ENCODE results near the gene CHRNB4.

Gene CHRNB4

GRCh38 chr15:78617076-78617475 is 23.9 kb downstream of the CHRNB4 start:
- no peak for DNase-seq
- Histone ChIP-seq H4K8ac (ENCODE audit: low read depth, low read length) (no peak overlapping the region), H3K9me3 (ENCODE audit: insufficient read depth, low read depth, low read length) (peaks cover 2% of the 10 kb centered on the region), H2BK120ac (ENCODE audit: insufficient read depth, low read length, poor library complexity) (no peak overlapping the region), H3K4me1 (ENCODE audit: control insufficient read depth in 1 of 2, insufficient read depth in 2 of 2, low read length in 2 of 2) (peaks cover 0 to 10% of the 10 kb centered on the region in 2 experiments), H3K4ac (ENCODE audit: low read depth, low read length) (no peak overlapping the region), H4K12ac (ENCODE audit: low read depth, low read length) (no peak overlapping the region), H3K9ac (ENCODE audit: low read length) (no peak overlapping the region), H3K23ac (ENCODE audit: low read length) (no peak overlapping the region), H2BK5ac (ENCODE audit: low read depth, low read length, poor library complexity) (no peak overlapping the region), H3K4me2 (ENCODE audit: low read length) (no peak overlapping the region), H3K4me3 (ENCODE audit: low read depth, low read length) (no peak overlapping the region), H3K18ac (ENCODE audit: low read length) (no peak overlapping the region), H2AK5ac (ENCODE audit: low read length) (no peak overlapping the region), H2BK12ac (ENCODE audit: low read length) (no peak overlapping the region), H3K79me1 (ENCODE audit: low read length) (no peaks in the 10 kb centered on the region), H3K27me3 (ENCODE audit: insufficient read depth, low read length) (peaks cover 28% of the 10 kb centered on the region), H3K27ac (ENCODE audit: low read depth, low read length) (no peak overlapping the region), H4K91ac (ENCODE audit: low read depth, low read length) (no peak overlapping the region), H3K79me2 (ENCODE audit: control insufficient read depth, insufficient read depth, low read length, poor library complexity) (no peaks in the 10 kb centered on the region), H3K14ac (ENCODE audit: low read length) (no peak overlapping the region), H2AFZ (ENCODE audit: insufficient read depth, low read length, poor library complexity) (no peak overlapping the region), H3K36me3 (ENCODE audit: control insufficient read depth in 1 of 2, insufficient read depth in 2 of 2, low read length in 2 of 2) (no peaks in the 10 kb centered on the region)
- no CpG with 5 or more reads among the region's 7 CpGs for WGBS (ENCODE audit: extremely low coverage, insufficient coverage, insufficient read length)

GRCh38 chr15:78616506-78616905 is 24.5 kb downstream of the CHRNB4 start:
- no peak overlapping the region for H3K4ac ChIP-seq (ENCODE audit: low read depth, low read length)
- no peak for DNase-seq
- H3K9me3 ChIP-seq (ENCODE audit: insufficient read depth, low read depth, low read length), result peaks cover 2% of the 10 kb centered on the region
- H2AK5ac ChIP-seq (ENCODE audit: low read length), result no peak overlapping the region
- no peak overlapping the region for H2AFZ ChIP-seq (ENCODE audit: insufficient read depth, low read length, poor library complexity)
- H2BK12ac ChIP-seq (ENCODE audit: low read length), result no peak overlapping the region
- no peak overlapping the region for H3K23ac ChIP-seq (ENCODE audit: low read length)
- peaks cover 0 to 10% of the 10 kb centered on the region in 2 experiments for H3K4me1 ChIP-seq (ENCODE audit: control insufficient read depth in 1 of 2, insufficient read depth in 2 of 2, low read length in 2 of 2)
- no peaks in the 10 kb centered on the region for H3K36me3 ChIP-seq (ENCODE audit: control insufficient read depth in 1 of 2, insufficient read depth in 2 of 2, low read length in 2 of 2)
- H3K18ac ChIP-seq (ENCODE audit: low read length), result no peak overlapping the region
- no peak overlapping the region for H3K27ac ChIP-seq (ENCODE audit: low read depth, low read length)
- H4K12ac ChIP-seq (ENCODE audit: low read depth, low read length), result no peak overlapping the region
- H2BK120ac ChIP-seq (ENCODE audit: insufficient read depth, low read length, poor library complexity), result no peak overlapping the region
- H3K9ac ChIP-seq (ENCODE audit: low read length), result no peak overlapping the region
- H2BK5ac ChIP-seq (ENCODE audit: low read depth, low read length, poor library complexity), result no peak overlapping the region
- no peaks in the 10 kb centered on the region for H3K79me1 ChIP-seq (ENCODE audit: low read length)
- no peak overlapping the region for H3K4me3 ChIP-seq (ENCODE audit: low read depth, low read length)
- no peak overlapping the region for H4K91ac ChIP-seq (ENCODE audit: low read depth, low read length)
- WGBS (ENCODE audit: extremely low coverage, insufficient coverage, insufficient read length), result no CpG with 5 or more reads among the region's 2 CpGs
- H3K27me3 ChIP-seq (ENCODE audit: insufficient read depth, low read length), result peaks cover 24% of the 10 kb centered on the region
- no peak overlapping the region for H3K4me2 ChIP-seq (ENCODE audit: low read length)
- H3K79me2 ChIP-seq (ENCODE audit: control insufficient read depth, insufficient read depth, low read length, poor library complexity), result no peaks in the 10 kb centered on the region
- H3K14ac ChIP-seq (ENCODE audit: low read length), result no peak overlapping the region
- H4K8ac ChIP-seq (ENCODE audit: low read depth, low read length), result no peak overlapping the region

DNA sequence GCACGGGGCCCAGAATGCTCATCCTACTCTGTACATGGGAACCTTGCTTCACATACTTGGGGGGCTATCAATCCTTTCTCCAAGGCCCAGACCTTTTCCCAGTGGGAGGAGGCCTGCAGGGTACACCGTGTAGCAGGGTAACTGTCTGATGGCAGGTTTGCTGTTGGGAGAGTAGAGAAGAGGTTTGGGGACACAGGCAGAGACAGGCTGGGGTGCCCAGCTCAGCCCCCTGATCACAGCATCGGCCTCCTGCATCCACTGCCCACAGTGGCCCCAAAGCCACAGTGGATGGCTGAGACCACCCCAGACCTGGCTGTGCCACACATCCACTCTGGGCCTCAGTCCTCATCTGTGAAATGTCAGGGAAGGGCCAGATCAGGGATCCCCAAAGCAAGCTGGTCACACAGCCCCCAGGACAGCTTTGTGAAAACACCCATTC is 25.8 kb downstream of the CHRNB4 start:
- Histone ChIP-seq H2AFZ (ENCODE audit: insufficient read depth, low read length, poor library complexity) (no peak overlapping the region), H4K91ac (ENCODE audit: low read depth, low read length) (no peak overlapping the region), H3K27me3 (ENCODE audit: insufficient read depth, low read length) (peaks cover 14% of the 10 kb centered on the region), H3K9ac (ENCODE audit: low read length) (no peak overlapping the region), H2BK5ac (ENCODE audit: low read depth, low read length, poor library complexity) (no peak overlapping the region), H3K18ac (ENCODE audit: low read length) (no peak overlapping the region), H4K8ac (ENCODE audit: low read depth, low read length) (no peak overlapping the region), H3K4ac (ENCODE audit: low read depth, low read length) (no peak overlapping the region), H3K9me3 (ENCODE audit: insufficient read depth, low read depth, low read length) (peaks cover under 1% of the 10 kb centered on the region), H3K4me1 (ENCODE audit: control insufficient read depth in 1 of 2, insufficient read depth in 2 of 2, low read length in 2 of 2) (peaks cover 0 to 8% of the 10 kb centered on the region in 2 experiments), H2BK12ac (ENCODE audit: low read length) (no peak overlapping the region), H3K79me2 (ENCODE audit: control insufficient read depth, insufficient read depth, low read length, poor library complexity) (no peaks in the 10 kb centered on the region), H4K12ac (ENCODE audit: low read depth, low read length) (no peak overlapping the region), H3K27ac (ENCODE audit: low read depth, low read length) (no peak overlapping the region), H3K36me3 (ENCODE audit: control insufficient read depth in 1 of 2, insufficient read depth in 2 of 2, low read length in 2 of 2) (no peaks in the 10 kb centered on the region), H3K4me3 (ENCODE audit: low read depth, low read length) (no peak overlapping the region), H3K14ac (ENCODE audit: low read length) (no peak overlapping the region), H3K23ac (ENCODE audit: low read length) (no peak overlapping the region), H2BK120ac (ENCODE audit: insufficient read depth, low read length, poor library complexity) (no peak overlapping the region), H2AK5ac (ENCODE audit: low read length) (no peak overlapping the region), H3K79me1 (ENCODE audit: low read length) (no peaks in the 10 kb centered on the region), H3K4me2 (ENCODE audit: low read length) (no peak overlapping the region)
- no peak for DNase-seq
- no CpG with 5 or more reads among the region's 3 CpGs for WGBS (ENCODE audit: extremely low coverage, insufficient coverage, insufficient read length)

DNA sequence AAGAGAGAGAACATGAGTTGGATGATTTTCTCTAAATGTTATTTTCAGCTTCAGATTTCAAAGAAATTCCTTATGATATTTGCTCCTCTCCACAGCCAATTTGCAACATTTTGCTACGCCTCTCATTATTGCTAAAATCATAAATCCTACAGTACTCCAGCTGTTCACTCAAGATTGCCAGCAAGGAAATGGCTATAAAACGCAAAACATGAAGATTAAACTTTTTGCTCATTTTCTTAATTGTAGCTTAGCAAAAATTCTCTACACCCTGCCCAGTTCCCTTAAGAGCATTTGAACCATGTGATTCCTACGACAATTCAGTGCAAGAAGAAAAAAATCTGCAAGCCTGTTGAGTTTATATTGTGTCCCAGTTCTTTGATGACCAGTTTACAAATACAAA is 27.0 kb downstream of the CHRNB4 start:
- no peak overlapping the region for H2AFZ ChIP-seq (ENCODE audit: insufficient read depth, low read length, poor library complexity)
- H2BK120ac ChIP-seq (ENCODE audit: insufficient read depth, low read length, poor library complexity), result no peak overlapping the region
- H3K79me1 ChIP-seq (ENCODE audit: low read length), result no peaks in the 10 kb centered on the region
- H3K27ac ChIP-seq (ENCODE audit: low read depth, low read length), result no peak overlapping the region
- no peaks in the 10 kb centered on the region for H3K9me3 ChIP-seq (ENCODE audit: insufficient read depth, low read depth, low read length)
- no peak overlapping the region for H3K4ac ChIP-seq (ENCODE audit: low read depth, low read length)
- WGBS (ENCODE audit: extremely low coverage, insufficient coverage, insufficient read length), result no CpG with 5 or more reads among the region's 3 CpGs
- no peak overlapping the region for H3K14ac ChIP-seq (ENCODE audit: low read length)
- no peaks in the 10 kb centered on the region for H3K79me2 ChIP-seq (ENCODE audit: control insufficient read depth, insufficient read depth, low read length, poor library complexity)
- no peak overlapping the region for H2BK12ac ChIP-seq (ENCODE audit: low read length)
- H3K4me1 ChIP-seq (ENCODE audit: control insufficient read depth in 1 of 2, insufficient read depth in 2 of 2, low read length in 2 of 2), result peaks cover 0 to 5% of the 10 kb centered on the region in 2 experiments
- H3K4me2 ChIP-seq (ENCODE audit: low read length), result no peak overlapping the region
- no peak overlapping the region for H4K12ac ChIP-seq (ENCODE audit: low read depth, low read length)
- peaks cover 3% of the 10 kb centered on the region for H3K27me3 ChIP-seq (ENCODE audit: insufficient read depth, low read length)
- no peak overlapping the region for H2AK5ac ChIP-seq (ENCODE audit: low read length)
- H4K91ac ChIP-seq (ENCODE audit: low read depth, low read length), result no peak overlapping the region
- DNase-seq, result no peak
- no peak overlapping the region for H3K4me3 ChIP-seq (ENCODE audit: low read depth, low read length)
- no peaks in the 10 kb centered on the region for H3K36me3 ChIP-seq (ENCODE audit: control insufficient read depth in 1 of 2, insufficient read depth in 2 of 2, low read length in 2 of 2)
- H3K9ac ChIP-seq (ENCODE audit: low read length), result no peak overlapping the region
- H4K8ac ChIP-seq (ENCODE audit: low read depth, low read length), result no peak overlapping the region
- H3K23ac ChIP-seq (ENCODE audit: low read length), result no peak overlapping the region
- no peak overlapping the region for H2BK5ac ChIP-seq (ENCODE audit: low read depth, low read length, poor library complexity)
- no peak overlapping the region for H3K18ac ChIP-seq (ENCODE audit: low read length)

All from trophoblast cell (in vitro differentiated cells and primary cell).